Caco-2 (cell line): ENCODE results near the gene RAD51D. TPM values are rescaled to one million over a fixed set of nuclear protein-coding genes. Genes with fewer than 3 reads are reported as not detected.
"Not testable (repeated sequence)": the region's sequence is repeated elsewhere in the genome, so short reads cannot be mapped to it uniquely, and the experiment has no call there.

Experiments
- BruUV-seq: library from RNA; stranded (reverse); fragments of 400-500 nt; replicated peaks from 2 replicates; lab custom pipeline; 2021; lab: Mats Ljungman, UMichigan
- CTCF ChIA-PET: fragments of 300-600 bp; sonication (Branson Sonifier 250); formaldehyde crosslinking; loops from one replicate; lab custom pipeline; 2022; ENCODE audit warnings: antibody characterized with exemption; lab: Charles Lee
- POLR2A ChIA-PET: fragments of 300-600 bp; sonication (Branson Sonifier 250); formaldehyde crosslinking; loops from one replicate; lab custom pipeline; 2022; ENCODE audit warnings: antibody characterized with exemption; lab: Charles Lee
- DNase-seq, 2 experiments: peaks; one replicate each; pipeline versions ENCODE4 v3.0.0 to v3.0.0-alpha.2; 2020 to 2022
- H3K27me3 ChIP-seq: replicated peaks from 2 replicates; pipeline ENCODE4 v1.6.0; 2011; ENCODE audit warnings: low read length; ENCODE audit not compliant: control insufficient read depth, insufficient read depth
- H3K36me3 ChIP-seq: 2 replicates; pipeline ENCODE4 v1.5.1; 2011; ENCODE audit warnings: low read length; ENCODE audit not compliant: control insufficient read depth, insufficient read depth
- H3K4me1 ChIP-seq: fragments of 250-450 bp; sonication (Bioruptor Pico); 2 replicates; pipeline ENCODE4 v1.5.1; 2020; ENCODE audit warnings: mild to moderate bottlenecking
- H3K4me3 ChIP-seq: 2 replicates; pipeline ENCODE4 v1.5.1; 2011; ENCODE audit warnings: low read depth, mild to moderate bottlenecking, control low read depth, low read length
- H3K9me3 ChIP-seq: fragments of 250-450 bp; sonication (Bioruptor Pico); 2 replicates; pipeline ENCODE4 v1.5.1; 2020; ENCODE audit warnings: mild to moderate bottlenecking, moderate library complexity
- H3K27ac Mint-ChIP-seq: one replicate; pipeline ENCODE4 v1.8.0; 2022; ENCODE audit warnings: mixed read lengths; ENCODE audit not compliant: unreplicated experiment
- H3K27me3 Mint-ChIP-seq: one replicate; pipeline ENCODE4 v1.8.0; 2022; ENCODE audit warnings: mixed read lengths; ENCODE audit not compliant: insufficient read depth, unreplicated experiment
- H3K36me3 Mint-ChIP-seq: one replicate; pipeline ENCODE4 v1.8.0; 2022; ENCODE audit warnings: mild to moderate bottlenecking, mixed read lengths; ENCODE audit not compliant: insufficient read depth, unreplicated experiment
- H3K4me1 Mint-ChIP-seq: one replicate; pipeline ENCODE4 v1.8.0; 2022; ENCODE audit warnings: low read depth, mixed read lengths; ENCODE audit not compliant: unreplicated experiment
- H3K4me3 Mint-ChIP-seq: one replicate; pipeline ENCODE4 v1.8.0; 2022; ENCODE audit warnings: mild to moderate bottlenecking, moderate library complexity, mixed read lengths; ENCODE audit not compliant: unreplicated experiment
- H3K9me3 Mint-ChIP-seq: one replicate; pipeline ENCODE4 v1.8.0; 2022; ENCODE audit warnings: mixed read lengths; ENCODE audit not compliant: unreplicated experiment
- intact Hi-C: fragments of 100-400 bp; cut with micrococcal nuclease; formaldehyde crosslinking; loops from one replicate; pipeline ENCODE4 v1.10.0; 2022; ENCODE audit not compliant: unreplicated experiment
- total RNA-seq: library from RNA; stranded (reverse); gene quantifications from 2 replicates; pipeline ENCODE4 v1.2.3, GENCODE V29; 2022
- TF ChIP-seq, protein P1 (sequence below), 2 experiments: fragments of 200-600 bp in 1 of 2; IDR thresholded peaks; 1 replicate in 1 of 2; 2 replicates in 1 of 2; pipeline versions ENCODE4 v1.5.1 to v1.8.0; 2011 to 2022; ENCODE audit warnings: antibody characterized with exemption in 1 of 2, control low read depth in 1 of 2, inconsistent platforms in 1 of 2, low read depth in 1 of 2, low read length in 1 of 2, mild to moderate bottlenecking in 1 of 2, moderate library complexity in 1 of 2; ENCODE audit not compliant: insufficient read depth in 1 of 2, severe bottlenecking in 1 of 2, unreplicated experiment in 1 of 2

RAD51D gene
- total RNA-seq, 1 experiment from 2014 or later: 31.8 TPM

DNA sequence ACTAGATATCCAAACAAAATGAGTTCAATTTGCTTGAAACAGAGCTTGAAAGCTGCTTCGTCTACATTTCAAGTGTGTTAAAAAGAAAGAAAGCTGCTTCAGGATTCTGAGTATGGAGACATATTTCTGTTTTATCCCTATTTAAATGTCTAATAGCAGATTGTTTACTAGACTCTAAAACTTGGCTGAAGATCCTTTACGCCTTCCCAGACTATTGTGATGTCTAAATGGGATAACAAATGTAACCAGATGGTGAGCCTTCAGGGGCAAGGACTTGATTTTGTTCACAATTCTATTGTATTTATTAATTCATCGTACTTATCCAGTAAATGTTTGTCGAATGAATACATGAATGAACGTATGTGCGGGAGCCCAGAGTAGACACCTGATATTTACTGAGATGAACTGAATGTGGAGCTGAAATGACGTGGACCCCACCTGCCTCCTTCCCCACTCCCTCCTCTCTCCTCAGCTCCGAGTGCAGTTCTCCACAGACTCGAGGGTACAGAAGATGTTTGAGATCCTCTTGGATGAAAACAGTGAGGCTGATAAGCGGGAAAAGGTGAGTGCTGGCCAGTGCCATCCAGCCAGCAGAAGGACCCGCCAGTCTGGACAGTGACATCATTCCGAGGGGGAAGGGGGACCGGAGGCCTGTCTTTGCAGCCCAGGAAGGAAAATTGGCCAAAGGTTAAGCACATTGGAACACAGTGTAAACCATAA, 32.9 kb upstream of the RAD51D start:
- Histone ChIP-seq H3K9me3 (no peaks in the 10 kb centered on the region), H3K36me3 (no peaks in the 10 kb centered on the region), H3K4me3 (no peak overlapping the region), H3K27me3 (no peaks in the 10 kb centered on the region), H3K4me1 (no peaks in the 10 kb centered on the region)
- no peak for DNase-seq
- BruUV-seq: no TSS peak
- H3K4me1 Mint-ChIP-seq: peaks cover 5% of the 10 kb centered on the region
- intact Hi-C loops: no loop called here
- POLR2A ChIA-PET: no interaction called here
- CTCF ChIA-PET: no interaction called here
- no peaks in the 10 kb centered on the region for H3K36me3 Mint-ChIP-seq
- TF ChIP-seq, protein P1, sequence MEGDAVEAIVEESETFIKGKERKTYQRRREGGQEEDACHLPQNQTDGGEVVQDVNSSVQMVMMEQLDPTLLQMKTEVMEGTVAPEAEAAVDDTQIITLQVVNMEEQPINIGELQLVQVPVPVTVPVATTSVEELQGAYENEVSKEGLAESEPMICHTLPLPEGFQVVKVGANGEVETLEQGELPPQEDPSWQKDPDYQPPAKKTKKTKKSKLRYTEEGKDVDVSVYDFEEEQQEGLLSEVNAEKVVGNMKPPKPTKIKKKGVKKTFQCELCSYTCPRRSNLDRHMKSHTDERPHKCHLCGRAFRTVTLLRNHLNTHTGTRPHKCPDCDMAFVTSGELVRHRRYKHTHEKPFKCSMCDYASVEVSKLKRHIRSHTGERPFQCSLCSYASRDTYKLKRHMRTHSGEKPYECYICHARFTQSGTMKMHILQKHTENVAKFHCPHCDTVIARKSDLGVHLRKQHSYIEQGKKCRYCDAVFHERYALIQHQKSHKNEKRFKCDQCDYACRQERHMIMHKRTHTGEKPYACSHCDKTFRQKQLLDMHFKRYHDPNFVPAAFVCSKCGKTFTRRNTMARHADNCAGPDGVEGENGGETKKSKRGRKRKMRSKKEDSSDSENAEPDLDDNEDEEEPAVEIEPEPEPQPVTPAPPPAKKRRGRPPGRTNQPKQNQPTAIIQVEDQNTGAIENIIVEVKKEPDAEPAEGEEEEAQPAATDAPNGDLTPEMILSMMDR (IDR thresholded peaks at IDR 0.05; ENCODE audit: insufficient read depth in 1 of 2, low read depth in 1 of 2, low read length in 1 of 2, severe bottlenecking in 1 of 2, unreplicated experiment in 1 of 2): no peak
- H3K4me3 Mint-ChIP-seq: no peak overlapping the region
- H3K27me3 Mint-ChIP-seq: peaks cover 5% of the 10 kb centered on the region
- H3K9me3 Mint-ChIP-seq: no peaks in the 10 kb centered on the region
- H3K27ac Mint-ChIP-seq: no peak overlapping the region

DNA sequence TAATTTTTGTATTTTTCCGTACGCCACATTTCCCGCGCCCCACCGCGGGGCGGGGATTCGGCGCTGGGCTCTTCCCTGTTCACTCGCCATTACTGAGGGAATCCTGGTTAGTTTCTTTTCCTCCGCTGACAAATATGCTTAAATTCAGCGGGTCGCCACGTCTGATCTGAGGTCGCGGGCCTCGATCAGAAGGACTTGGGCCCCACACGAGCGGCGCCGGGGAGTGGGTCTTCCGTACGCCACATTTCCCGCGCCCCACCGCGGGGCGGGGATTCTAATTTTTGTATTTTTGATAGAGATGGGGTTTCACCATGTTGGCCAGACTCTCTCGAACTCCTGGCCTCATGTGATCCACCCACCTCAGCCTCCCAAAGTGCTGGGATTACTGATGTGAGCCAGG, 31.4 kb upstream of the RAD51D start:
- DNase-seq, H3K36me3 Mint-ChIP-seq, H3K4me3 Mint-ChIP-seq, H3K36me3 ChIP-seq, H3K9me3 Mint-ChIP-seq, H3K27ac Mint-ChIP-seq, H3K4me1 Mint-ChIP-seq, intact Hi-C loops, POLR2A ChIA-PET, CTCF ChIA-PET, H3K9me3 ChIP-seq, H3K4me1 ChIP-seq, H3K27me3 Mint-ChIP-seq, H3K27me3 ChIP-seq, BruUV-seq, H3K4me3 ChIP-seq: not testable (repeated sequence)

DNA sequence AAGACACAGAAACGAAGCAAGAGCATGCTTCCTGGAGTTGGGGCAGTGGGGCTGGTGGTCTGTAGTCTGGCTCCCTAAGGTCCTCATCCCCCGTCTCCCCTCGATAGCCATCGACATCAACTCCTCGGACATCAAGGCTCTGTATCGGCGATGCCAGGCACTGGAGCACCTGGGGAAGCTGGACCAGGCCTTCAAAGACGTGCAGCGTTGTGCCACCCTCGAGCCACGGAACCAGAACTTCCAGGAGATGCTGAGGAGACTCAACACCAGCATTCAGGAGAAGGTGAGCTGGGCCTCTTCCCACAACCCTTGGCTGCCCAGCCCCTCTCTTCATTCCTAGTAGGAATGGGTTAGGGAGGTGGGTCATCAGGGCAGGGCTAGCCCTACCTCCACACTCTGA, 30.3 kb upstream of the RAD51D start:
- Mint-ChIP-seq H3K27ac (no peak overlapping the region), H3K9me3 (no peaks in the 10 kb centered on the region), H3K27me3 (peaks cover 2% of the 10 kb centered on the region), H3K4me3 (no peak overlapping the region), H3K36me3 (no peaks in the 10 kb centered on the region), H3K4me1 (peaks cover 5% of the 10 kb centered on the region)
- CTCF ChIA-PET: no interaction called here
- Histone ChIP-seq H3K36me3 (no peaks in the 10 kb centered on the region), H3K4me3 (no peak overlapping the region), H3K4me1 (no peaks in the 10 kb centered on the region), H3K27me3 (no peaks in the 10 kb centered on the region), H3K9me3 (no peaks in the 10 kb centered on the region)
- no TSS peak for BruUV-seq
- no peak for DNase-seq
- POLR2A ChIA-PET: no interaction called here
- TF ChIP-seq, protein P1 (IDR thresholded peaks at IDR 0.05; ENCODE audit: insufficient read depth in 1 of 2, low read depth in 1 of 2, low read length in 1 of 2, severe bottlenecking in 1 of 2, unreplicated experiment in 1 of 2): no peak
- intact Hi-C loops: no loop called here
